HG03103 (cell line): ENCODE data around the gene XXYLT1.
"Not testable (repeated sequence)": the region's sequence is repeated elsewhere in the genome, so short reads cannot be mapped to it uniquely, and the experiment has no call there.

Experiments used
- ATAC-seq: cut with Tn5 transposase; IDR thresholded peaks from one replicate; pipeline ENCODE4 v1.9.1; 2021; ENCODE audit warnings: low read depth; ENCODE audit not compliant: unreplicated experiment

XXYLT1 gene

GRCh38 chr3:195103623-195104022 is 167.3 kb downstream of the XXYLT1 start:
- no peak for ATAC-seq

GRCh38 chr3:195102609-195103467 is 168.1 kb downstream of the XXYLT1 start:
- no peak for ATAC-seq

- ATAC-seq = no peak
Measured at GRCh38 chr3:195101927-195102608, 168.9 kb downstream of the XXYLT1 start.

- no peak for ATAC-seq
Measured at GRCh38 chr3:195101001-195101583, 169.9 kb downstream of the XXYLT1 start.

GRCh38 chr3:195099951-195100785 is 170.8 kb downstream of the XXYLT1 start:
- ATAC-seq = no peak

GRCh38 chr3:195098741-195099525 is 172.0 kb downstream of the XXYLT1 start:
- no peak for ATAC-seq

GRCh38 chr3:195097331-195098255 is 173.4 kb downstream of the XXYLT1 start:
- ATAC-seq = no peak

- ATAC-seq = no peak
Measured at GRCh38 chr3:195096484-195097330, 174.3 kb downstream of the XXYLT1 start.

GRCh38 chr3:195096053-195096452 is 174.9 kb downstream of the XXYLT1 start:
- ATAC-seq = no peak

- no peak for ATAC-seq
Measured at GRCh38 chr3:195095704-195096036, 175.3 kb downstream of the XXYLT1 start.

- ATAC-seq = no peak
Measured at GRCh38 chr3:195095035-195095703, 175.8 kb downstream of the XXYLT1 start.

GRCh38 chr3:195094191-195094921 is 176.6 kb downstream of the XXYLT1 start:
- ATAC-seq = peak; percentile 72

- no peak for ATAC-seq
Measured at GRCh38 chr3:195093731-195094130, 177.2 kb downstream of the XXYLT1 start.

- not testable (repeated sequence) for ATAC-seq
Measured at GRCh38 chr3:195087840-195088601, 182.9 kb downstream of the XXYLT1 start.

- no peak for ATAC-seq
Measured at GRCh38 chr3:195087328-195087727, 183.6 kb downstream of the XXYLT1 start.

GRCh38 chr3:195086885-195087284 is 184.1 kb downstream of the XXYLT1 start:
- no peak for ATAC-seq
